Stimulated activated memory B cell treated with anti-CD40 and anti-IgM and Interleukin-4, amounts not matched to agents 10 μg/mL and 1 μg/mL and 100 μg/mL, for 72 hours (primary cell): ENCODE data around the gene ANKDD1A.
A peak's percentile ranks its signal among the peaks of the same experiment; 100 is the strongest.

Source experiments
- ATAC-seq: fragments of 150-1000 bp; cut with Tn5 transposase; 2 replicates; pipeline ENCODE4 v1.10.0; 2021
- H3K27ac Mint-ChIP-seq: one replicate; pipeline ENCODE4 v1.8.0; 2022; ENCODE audit warnings: mild to moderate bottlenecking, mixed read lengths
- H3K27me3 Mint-ChIP-seq: one replicate; pipeline ENCODE4 v1.8.0; 2022; ENCODE audit warnings: mixed read lengths
- H3K36me3 Mint-ChIP-seq: one replicate; pipeline ENCODE4 v1.8.0; 2022; ENCODE audit warnings: mixed read lengths
- H3K4me1 Mint-ChIP-seq: one replicate; pipeline ENCODE4 v1.8.0; 2022; ENCODE audit warnings: mixed read lengths
- H3K4me3 Mint-ChIP-seq: one replicate; pipeline ENCODE4 v1.8.0; 2022; ENCODE audit warnings: mild to moderate bottlenecking, moderate library complexity, mixed read lengths
- H3K9me3 Mint-ChIP-seq: one replicate; pipeline ENCODE4 v1.8.0; 2022; ENCODE audit warnings: mixed read lengths

The ANKDD1A gene

DNA sequence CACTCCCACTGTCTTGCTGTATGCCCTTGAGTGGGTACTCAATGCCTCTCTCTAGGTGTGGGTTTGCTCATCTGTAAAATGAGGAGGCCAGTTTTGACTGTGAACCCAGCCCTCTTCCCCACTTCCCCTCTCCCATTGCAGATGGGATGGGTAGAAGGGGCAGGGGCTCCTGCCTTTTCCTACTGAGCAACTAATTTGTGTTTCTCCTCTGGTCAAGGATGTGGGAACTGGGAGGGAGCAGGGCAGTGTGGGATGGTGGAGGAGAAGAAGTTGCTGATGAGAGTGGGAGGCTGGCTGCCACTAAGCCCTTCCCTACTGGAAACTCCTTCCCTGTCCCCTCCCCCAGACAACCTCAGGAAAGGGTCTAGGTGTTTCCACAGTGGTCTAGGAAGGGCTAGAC lies 20.1 kb upstream of the ANKDD1A start:
- Mint-ChIP-seq H3K4me1 (peaks cover 58% of the 10 kb centered on the region), H3K4me3 (no peak overlapping the region), H3K27ac (peak overlapping the region; percentile 98), H3K27me3 (no peaks in the 10 kb centered on the region), H3K9me3 (no peaks in the 10 kb centered on the region), H3K36me3 (no peaks in the 10 kb centered on the region)
- ATAC-seq: no peak

DNA sequence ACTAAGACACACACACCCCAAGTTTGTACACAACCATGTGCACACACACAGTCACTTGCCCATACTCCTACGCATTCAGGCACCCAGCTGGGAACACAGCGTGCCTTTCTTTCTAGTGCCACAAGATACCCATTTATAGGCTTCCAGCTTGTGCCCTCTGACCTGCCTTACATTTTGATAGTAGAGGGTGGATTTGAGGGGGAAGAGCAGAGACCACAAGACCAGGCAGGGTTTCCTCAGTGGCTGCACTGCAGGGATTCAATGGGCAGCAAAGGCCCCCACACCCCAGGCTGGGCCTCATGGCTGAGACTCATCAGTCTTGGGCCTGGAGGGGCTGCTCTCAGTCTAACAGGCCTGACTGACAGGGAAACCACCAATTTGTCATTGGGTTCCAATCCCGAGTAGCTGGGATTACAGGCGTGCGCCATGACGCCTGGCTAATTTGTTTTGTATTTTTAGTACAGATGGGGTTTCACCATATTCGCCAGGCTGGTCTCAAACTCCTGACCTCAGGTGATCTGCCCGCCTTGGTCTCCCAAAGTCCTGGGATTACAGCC lies 18.8 kb upstream of the ANKDD1A start:
- no peaks in the 10 kb centered on the region for H3K27me3 Mint-ChIP-seq
- H3K4me3 Mint-ChIP-seq: peak overlapping the region; percentile 85
- no peaks in the 10 kb centered on the region for H3K9me3 Mint-ChIP-seq
- H3K27ac Mint-ChIP-seq: peak overlapping the region; percentile 98
- H3K36me3 Mint-ChIP-seq: no peaks in the 10 kb centered on the region
- ATAC-seq: no peak
- H3K4me1 Mint-ChIP-seq: peaks cover 70% of the 10 kb centered on the region

DNA sequence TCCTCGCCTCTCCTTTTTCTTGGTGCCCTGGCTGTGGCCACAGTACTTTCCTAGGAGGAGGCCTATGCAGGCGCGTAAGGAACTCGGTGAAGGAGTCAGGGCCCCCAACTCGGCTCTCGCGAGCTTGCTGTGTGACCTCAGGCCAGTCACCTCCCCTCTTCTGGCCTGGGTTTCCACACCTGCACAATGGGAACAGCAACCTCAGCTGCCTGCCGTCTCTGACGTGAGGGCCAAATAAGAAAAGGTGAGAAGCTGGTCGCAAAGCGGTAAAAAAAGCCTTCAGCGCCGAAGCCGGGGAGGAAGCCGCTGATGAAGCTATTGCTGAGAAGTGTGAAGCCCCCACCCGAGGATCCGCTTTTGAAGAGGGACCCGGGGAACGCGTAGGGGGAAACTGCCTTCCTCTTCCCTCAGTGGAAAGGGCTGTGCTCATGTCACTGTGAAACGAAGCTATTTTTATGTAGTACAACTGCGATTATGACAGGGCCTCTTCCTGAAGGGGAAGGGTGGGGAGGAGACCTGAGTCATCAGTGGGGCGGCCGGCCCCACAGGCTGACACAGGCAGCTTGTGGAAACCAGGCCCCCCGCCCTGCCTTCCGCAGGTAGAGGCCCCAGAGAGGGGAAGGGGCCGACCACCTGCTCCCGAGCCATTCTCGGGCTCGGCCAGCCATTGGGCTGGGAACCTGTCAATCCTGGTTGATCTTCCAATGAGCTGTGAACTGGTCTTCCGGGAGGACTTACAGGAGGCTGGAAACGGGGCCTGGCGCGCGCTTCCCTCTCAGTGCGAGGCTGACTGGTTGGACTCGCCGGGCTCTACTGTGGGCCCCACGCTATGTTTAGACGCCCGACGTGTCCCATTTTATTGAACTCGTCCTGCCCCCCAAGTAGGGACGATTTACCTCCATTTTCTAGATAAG lies 18.0 kb upstream of the ANKDD1A start:
- H3K27ac Mint-ChIP-seq: peak overlapping the region; percentile 98
- ATAC-seq: peak; percentile 88
- H3K4me1 Mint-ChIP-seq: peaks cover 74% of the 10 kb centered on the region
- no peaks in the 10 kb centered on the region for H3K27me3 Mint-ChIP-seq
- no peaks in the 10 kb centered on the region for H3K36me3 Mint-ChIP-seq
- H3K9me3 Mint-ChIP-seq: no peaks in the 10 kb centered on the region
- H3K4me3 Mint-ChIP-seq: peak overlapping the region; percentile 85

DNA sequence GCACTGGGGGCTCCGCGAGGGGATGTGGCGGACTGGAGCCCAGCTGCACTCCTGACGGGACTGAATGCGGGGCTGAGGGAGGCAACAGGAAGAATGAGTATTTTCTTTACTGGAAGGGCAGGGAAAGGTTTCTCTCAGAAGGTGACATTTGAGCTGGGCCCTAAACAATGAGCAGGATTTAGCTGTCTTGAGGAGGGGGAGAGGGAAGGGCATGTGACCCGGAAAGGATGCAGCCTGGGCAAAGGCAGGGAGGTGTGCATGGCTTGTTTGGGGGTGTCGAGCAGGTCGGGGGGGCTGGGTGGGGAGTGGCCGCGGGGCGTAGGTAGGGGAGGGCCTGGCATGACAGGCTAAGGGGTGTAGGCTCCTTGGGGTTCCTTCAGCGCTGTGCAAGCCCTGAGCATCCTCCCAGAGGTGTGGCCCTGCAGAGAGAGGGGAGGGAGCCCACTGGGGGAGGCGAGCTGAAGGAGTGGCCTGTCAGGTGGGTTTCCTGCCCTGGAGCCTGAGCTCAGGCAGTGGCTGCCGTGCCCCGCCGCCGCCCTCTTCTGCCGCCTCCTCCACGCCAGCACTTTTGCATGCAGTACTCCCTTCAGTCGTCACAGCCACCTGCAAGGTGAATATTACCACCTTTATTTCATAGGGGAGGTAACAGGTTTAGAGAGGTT lies 17.2 kb upstream of the ANKDD1A start:
- ATAC-seq: peak; percentile 76
- Mint-ChIP-seq H3K36me3 (no peaks in the 10 kb centered on the region), H3K4me1 (peaks cover 74% of the 10 kb centered on the region), H3K27me3 (no peaks in the 10 kb centered on the region), H3K9me3 (no peaks in the 10 kb centered on the region), H3K27ac (peak overlapping the region; percentile 98), H3K4me3 (peak overlapping the region; percentile 85)

DNA sequence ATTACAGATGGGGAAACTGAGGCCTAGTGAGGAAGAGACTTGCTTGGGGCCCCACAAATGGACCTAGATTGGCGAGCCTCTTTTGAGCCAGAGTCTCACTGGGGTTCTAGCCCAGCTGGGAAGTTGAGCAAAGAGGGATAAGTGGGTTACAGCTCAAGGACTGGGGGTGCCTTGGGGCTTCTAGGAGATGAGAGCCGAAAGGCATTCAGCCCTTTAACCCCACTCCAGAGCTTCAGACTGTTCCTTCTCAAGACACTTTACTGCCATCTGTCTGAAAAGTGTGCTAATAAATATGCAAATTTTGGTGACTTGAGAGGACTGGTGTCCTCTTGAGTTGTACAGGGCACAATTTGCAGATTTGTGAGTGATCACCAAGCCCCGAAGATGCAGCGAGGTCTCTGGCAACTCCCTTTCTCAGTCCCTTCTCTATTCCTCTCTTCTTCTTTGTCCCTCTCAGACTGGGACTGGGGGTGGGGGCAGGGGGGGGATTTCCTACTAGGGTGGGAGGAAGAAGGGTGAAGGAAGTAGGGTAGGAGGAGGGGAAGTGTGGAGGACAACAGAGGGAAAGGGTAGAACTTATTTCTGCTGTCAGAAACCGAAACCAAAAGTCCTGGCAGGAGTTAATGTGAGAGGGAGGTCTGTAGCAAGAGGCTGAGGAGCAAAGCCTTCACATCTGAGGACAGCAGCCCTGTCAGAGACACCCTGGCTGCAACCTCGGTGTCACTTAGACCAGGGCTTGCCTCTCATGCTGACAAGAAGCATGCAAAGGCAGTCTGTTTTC lies 16.2 kb upstream of the ANKDD1A start:
- Mint-ChIP-seq H3K27me3 (no peaks in the 10 kb centered on the region), H3K36me3 (no peaks in the 10 kb centered on the region), H3K9me3 (no peaks in the 10 kb centered on the region), H3K4me3 (peak overlapping the region; percentile 85), H3K27ac (peak overlapping the region; percentile 98), H3K4me1 (peaks cover 74% of the 10 kb centered on the region)
- ATAC-seq: peak; percentile 52

DNA sequence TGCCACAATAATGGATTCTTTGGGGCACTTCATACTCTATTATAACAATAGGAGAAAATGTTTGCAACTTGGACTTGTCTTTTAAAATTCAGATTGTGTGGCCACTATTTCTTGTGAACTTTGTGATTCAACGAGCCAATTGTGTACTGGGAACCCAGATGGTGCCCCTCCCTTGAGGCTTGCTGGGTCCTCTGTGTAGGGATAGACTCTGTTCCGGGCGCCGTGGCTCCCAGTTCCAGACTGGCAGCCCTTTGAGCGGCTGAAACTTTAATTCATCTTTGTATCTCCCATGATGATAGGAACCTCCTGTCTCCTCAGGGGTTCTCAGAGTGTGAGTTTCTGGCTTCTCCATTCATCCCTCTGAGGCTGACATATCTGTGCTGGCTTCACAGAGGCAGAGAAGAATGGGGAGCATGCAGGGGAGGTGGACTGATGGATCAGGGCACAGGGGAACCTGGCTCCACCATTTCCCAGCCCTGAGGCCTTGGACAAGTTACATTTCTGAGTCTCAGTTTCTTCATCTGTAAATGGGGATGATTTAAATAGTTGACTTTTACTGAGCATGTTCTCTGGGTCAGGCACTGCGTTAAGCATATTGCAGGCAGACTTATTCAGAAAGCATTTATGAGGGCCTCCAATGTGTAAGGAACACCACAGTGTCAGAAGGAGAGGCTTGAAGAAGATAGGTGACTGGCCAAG lies 15.2 kb upstream of the ANKDD1A start:
- peaks cover 6% of the 10 kb centered on the region for H3K36me3 Mint-ChIP-seq
- peaks cover 67% of the 10 kb centered on the region for H3K4me1 Mint-ChIP-seq
- H3K9me3 Mint-ChIP-seq: peaks cover 6% of the 10 kb centered on the region
- H3K4me3 Mint-ChIP-seq: no peak overlapping the region
- no peaks in the 10 kb centered on the region for H3K27me3 Mint-ChIP-seq
- ATAC-seq: no peak
- H3K27ac Mint-ChIP-seq: peak overlapping the region; percentile 98

DNA sequence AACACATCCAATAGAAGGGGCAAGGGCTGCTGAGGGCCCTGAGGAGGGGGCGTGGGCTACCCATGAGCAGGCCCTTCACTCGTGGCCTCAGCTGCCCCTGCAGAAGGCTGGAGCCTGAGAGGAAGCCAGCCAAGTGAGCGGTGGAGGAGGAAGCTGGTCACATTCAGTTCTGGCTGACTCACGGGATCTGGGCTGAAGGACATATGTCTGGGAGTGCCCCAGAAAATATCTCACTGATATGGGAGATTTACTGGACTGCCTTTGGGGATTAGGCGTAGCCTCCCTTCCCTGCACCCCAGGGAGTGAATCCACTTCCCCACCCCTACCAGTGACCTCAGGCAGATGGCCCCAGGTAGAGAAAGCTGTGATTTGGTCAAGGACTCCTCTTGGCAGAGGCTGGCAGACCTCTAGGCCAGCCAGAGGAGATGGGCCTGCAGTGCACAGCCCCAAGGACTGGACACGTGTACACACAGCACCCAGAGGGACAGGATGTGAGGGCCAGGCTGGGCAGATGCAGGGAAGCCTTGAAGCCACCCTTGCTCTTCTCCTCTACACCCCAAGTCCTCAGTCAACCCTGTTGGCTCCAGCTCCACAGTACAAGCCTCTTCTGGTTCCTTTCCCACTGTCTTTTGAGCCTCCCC lies 14.2 kb upstream of the ANKDD1A start:
- H3K36me3 Mint-ChIP-seq: peaks cover 6% of the 10 kb centered on the region
- ATAC-seq: no peak
- peak overlapping the region; percentile 98 for H3K27ac Mint-ChIP-seq
- H3K9me3 Mint-ChIP-seq: peaks cover 6% of the 10 kb centered on the region
- no peaks in the 10 kb centered on the region for H3K27me3 Mint-ChIP-seq
- peaks cover 67% of the 10 kb centered on the region for H3K4me1 Mint-ChIP-seq
- no peak overlapping the region for H3K4me3 Mint-ChIP-seq

DNA sequence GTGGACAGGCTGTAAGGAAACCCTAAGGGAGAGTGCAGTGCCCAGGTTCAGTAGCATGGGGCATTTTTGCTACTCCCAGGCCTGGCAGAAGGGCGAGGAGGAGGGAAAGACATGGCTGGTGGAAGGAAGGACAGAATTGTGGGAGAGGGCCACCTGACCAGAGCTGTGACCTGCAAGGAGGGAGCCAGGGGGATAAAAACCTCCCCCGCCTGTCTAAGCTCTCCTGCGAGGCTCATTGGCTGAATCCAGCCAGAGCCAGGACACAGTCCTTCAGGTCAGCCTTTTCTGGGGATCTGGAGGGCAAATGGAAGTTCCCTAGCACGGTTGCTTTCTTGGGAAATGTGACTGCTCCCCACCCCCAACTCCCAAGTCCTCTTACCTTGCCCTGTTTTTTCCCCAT lies 13.3 kb upstream of the ANKDD1A start:
- Mint-ChIP-seq H3K4me3 (no peak overlapping the region), H3K27ac (peak overlapping the region; percentile 98), H3K27me3 (no peaks in the 10 kb centered on the region), H3K36me3 (peaks cover 6% of the 10 kb centered on the region), H3K4me1 (peaks cover 67% of the 10 kb centered on the region), H3K9me3 (peaks cover 6% of the 10 kb centered on the region)
- no peak for ATAC-seq

DNA sequence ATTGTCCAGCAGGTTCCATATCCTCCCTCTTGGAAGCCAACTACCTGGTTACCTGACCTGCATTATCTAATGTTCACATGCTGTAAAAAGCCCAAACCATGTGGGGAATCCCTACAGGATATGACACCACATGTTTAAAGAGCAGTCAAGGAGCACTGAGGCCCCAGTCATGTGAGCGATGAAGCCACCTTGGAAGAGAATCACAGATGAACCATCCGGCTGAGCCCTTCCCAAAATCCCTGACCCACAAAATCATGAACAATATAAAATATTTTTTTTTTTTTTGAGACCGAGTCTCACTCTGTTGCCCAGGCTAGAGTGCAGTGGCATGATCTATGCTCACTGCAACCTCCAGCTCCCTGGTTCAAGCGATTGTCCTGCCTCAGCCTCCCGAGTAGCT lies 10.6 kb upstream of the ANKDD1A start:
- Mint-ChIP-seq H3K4me1 (peaks cover 55% of the 10 kb centered on the region), H3K36me3 (peaks cover 6% of the 10 kb centered on the region), H3K9me3 (peaks cover 6% of the 10 kb centered on the region), H3K27me3 (no peaks in the 10 kb centered on the region), H3K27ac (no peak overlapping the region), H3K4me3 (no peak overlapping the region)
- ATAC-seq: no peak

DNA sequence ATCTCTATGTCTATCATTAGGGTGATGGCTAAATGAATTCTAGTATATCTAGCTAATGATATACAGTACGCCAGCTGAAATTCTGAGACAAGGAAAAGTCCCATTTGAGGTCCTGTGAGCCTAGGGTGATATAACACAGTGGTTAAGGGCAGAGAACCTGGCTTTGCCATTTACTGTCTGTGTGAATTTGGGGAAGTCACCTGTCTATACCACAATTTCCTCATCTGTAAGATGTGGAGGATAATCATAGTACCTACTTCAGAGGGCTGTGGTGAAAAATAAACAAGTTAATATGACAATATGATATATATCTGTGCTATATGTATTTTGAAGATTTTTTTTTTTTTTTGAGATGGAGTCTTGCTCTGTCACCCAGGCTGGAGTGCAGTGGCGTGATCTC lies 9.8 kb upstream of the ANKDD1A start:
- Mint-ChIP-seq H3K36me3 (peaks cover 6% of the 10 kb centered on the region), H3K4me1 (peaks cover 47% of the 10 kb centered on the region), H3K4me3 (no peak overlapping the region), H3K27me3 (no peaks in the 10 kb centered on the region), H3K27ac (no peak overlapping the region), H3K9me3 (peaks cover 6% of the 10 kb centered on the region)
- ATAC-seq: peak; percentile 78

DNA sequence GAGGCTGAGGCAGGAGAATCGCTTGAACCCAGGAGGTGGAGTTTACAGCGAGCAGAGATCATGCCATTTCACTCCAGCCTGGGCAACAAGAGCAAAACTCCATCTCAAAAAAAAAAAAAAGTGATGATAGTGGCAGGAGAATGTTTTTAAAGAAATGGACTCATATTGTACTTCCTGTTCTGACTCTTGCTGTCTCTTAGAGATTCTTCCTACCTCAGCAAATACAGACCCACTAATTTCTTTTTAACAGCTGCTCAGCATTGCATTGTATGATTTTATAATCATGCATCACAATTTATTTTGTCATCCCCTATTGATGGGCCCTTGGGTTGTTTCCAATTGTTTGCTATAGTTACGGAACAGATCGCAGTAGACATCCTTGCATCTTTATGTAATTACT lies 8.8 kb upstream of the ANKDD1A start:
- Mint-ChIP-seq H3K27ac (no peak overlapping the region), H3K36me3 (peaks cover 6% of the 10 kb centered on the region), H3K4me1 (peaks cover 39% of the 10 kb centered on the region), H3K9me3 (peaks cover 6% of the 10 kb centered on the region), H3K27me3 (no peaks in the 10 kb centered on the region), H3K4me3 (no peak overlapping the region)
- ATAC-seq: no peak

DNA sequence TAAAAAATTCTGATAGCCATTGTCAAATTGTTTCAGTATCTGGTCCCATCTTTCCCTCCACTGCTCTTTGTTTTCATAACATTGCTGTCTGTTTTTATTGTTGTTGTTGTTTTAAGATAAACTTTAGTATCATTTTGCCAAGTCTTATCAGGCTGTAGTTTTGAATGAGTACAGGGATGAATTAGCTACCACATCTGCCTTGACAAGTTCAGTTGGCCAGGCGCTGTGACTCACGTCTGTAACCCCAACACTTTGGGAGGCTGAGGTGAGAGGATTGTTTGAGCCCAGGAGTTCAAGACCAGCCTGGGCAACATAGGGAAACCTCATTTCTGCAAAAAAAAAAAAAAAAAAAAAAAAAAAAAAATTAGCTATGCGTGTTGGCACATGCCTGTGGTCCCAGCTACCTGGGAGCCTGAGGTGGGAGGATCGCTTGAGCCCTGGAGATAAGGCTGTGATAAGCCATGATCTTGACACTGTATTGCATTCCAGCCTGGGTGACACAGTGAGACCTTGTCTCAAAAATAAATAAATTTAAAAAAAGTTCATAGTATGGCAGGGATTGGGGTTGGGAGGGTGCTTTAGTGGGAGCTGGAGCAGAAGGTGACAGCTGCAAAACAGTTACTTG lies 8.3 kb upstream of the ANKDD1A start:
- no peak overlapping the region for H3K4me3 Mint-ChIP-seq
- H3K4me1 Mint-ChIP-seq: peaks cover 34% of the 10 kb centered on the region
- H3K36me3 Mint-ChIP-seq: peaks cover 6% of the 10 kb centered on the region
- peaks cover 6% of the 10 kb centered on the region for H3K9me3 Mint-ChIP-seq
- H3K27ac Mint-ChIP-seq: no peak overlapping the region
- no peak for ATAC-seq
- no peaks in the 10 kb centered on the region for H3K27me3 Mint-ChIP-seq

DNA sequence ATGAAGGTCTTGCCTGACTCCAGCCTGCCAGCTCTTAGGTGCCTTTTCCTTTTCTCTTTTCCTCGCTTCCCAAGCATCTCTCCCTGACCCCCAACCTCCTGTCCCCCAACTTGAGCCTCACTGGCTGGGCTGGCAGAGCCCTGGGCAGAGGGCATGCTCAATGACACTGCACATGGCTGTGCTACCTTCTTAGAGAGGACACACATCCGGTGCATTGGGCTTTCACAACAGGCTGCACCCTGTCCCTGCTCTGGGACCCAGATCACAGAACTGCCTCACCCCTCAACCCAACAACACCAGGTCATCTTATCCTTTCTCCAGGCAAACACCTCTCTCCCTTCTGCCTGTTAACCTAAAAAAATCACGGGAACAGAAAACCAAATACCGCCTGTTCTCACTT lies 7.5 kb upstream of the ANKDD1A start:
- Mint-ChIP-seq H3K4me1 (peaks cover 34% of the 10 kb centered on the region), H3K4me3 (no peak overlapping the region), H3K9me3 (peaks cover 6% of the 10 kb centered on the region), H3K27ac (peak overlapping the region; percentile 60), H3K36me3 (peaks cover 6% of the 10 kb centered on the region), H3K27me3 (no peaks in the 10 kb centered on the region)
- no peak for ATAC-seq
